ENCODE results near the gene CAMTA1. TPM values are rescaled to one million over a fixed set of nuclear protein-coding genes. Genes with fewer than 3 reads are reported as not detected.
"Not testable (repeated sequence)": the region's sequence is repeated elsewhere in the genome, so short reads cannot be mapped to it uniquely, and the experiment has no call there.

CAMTA1 gene
- total RNA-seq, 1 experiment from 2014 or later, result 102 TPM

DNA sequence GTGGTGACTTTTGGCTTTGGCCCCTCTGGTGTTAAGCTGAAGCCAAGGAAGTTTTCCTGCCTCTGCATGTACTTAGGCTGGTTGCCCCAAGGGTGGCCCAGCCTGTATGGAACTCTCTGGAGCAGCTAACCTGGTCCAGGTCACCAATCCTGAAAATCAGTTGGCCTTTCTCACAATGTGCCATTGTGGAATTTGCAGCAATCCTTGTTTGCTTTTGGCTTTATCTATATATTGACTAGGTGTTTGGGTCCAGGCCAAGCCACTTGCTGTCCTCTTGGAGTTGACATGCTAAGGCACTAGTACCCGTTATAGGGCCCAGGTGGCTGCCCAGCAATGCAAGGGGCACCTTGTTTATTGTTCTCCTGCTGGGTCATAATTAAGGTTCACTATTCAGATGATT, 124.6 kb downstream of the CAMTA1 start:
- in situ Hi-C loops (cut with HindIII; ENCODE audit: low pct_unique_long_range_greater_than_20kb, low sequenced_read_pairs), result no loop called here
- DNase-seq (ENCODE audit: low read depth), result no peak

- in situ Hi-C loops (cut with HindIII; ENCODE audit: low pct_unique_long_range_greater_than_20kb, low sequenced_read_pairs), result no loop called here
- no peak for DNase-seq (ENCODE audit: low read depth)
Observed at GRCh38 chr1:6911021-6911941, 126.0 kb downstream of the CAMTA1 start.

DNA sequence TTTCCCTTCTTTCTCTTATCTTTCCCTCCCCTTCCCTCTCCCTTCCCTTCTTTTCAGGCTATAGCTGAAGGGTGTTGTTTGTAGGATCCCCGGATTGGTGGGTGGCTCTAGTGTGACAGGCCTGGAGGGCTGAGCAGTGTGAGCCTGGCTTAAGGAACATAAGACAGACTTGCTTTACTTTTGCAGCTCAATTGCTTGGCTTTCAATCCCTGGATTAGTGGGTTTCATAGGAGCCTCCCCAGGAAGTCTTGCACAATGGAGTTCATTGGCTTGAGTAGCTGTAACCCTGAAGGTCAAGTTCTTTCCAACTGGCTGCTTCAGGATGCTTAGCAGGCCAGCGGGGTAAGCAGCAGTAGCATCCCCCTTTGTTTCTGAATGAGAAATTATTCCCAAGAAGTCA, 126.7 kb downstream of the CAMTA1 start:
- in situ Hi-C loops (cut with HindIII; ENCODE audit: low pct_unique_long_range_greater_than_20kb, low sequenced_read_pairs), result no loop called here
- no peak for DNase-seq (ENCODE audit: low read depth)

DNA sequence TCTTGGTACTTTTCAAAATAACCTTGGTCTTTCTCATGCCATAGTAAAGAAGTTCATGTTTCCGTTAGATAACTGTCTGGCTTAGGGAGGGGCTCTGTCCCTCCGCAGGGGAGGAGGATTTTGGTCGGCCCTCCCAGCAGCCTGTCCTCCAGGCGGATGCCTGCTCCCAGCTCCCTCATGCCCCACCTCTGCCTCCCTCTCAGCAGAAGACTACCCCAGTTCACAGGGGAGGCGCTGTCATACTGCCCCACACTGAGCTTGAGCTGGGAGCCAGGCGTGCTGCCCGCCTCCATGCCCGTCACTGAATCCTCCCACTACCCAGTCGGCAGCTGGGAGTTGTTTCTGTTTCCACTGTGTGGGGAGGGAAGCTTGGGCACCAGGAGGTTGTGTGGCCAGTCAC, 127.3 kb downstream of the CAMTA1 start:
- no peak for DNase-seq (ENCODE audit: low read depth)
- in situ Hi-C loops (cut with HindIII; ENCODE audit: low pct_unique_long_range_greater_than_20kb, low sequenced_read_pairs), result no loop called here

GRCh38 chr1:6913086-6913485, 127.8 kb downstream of the CAMTA1 start:
- DNase-seq (ENCODE audit: low read depth), result no peak
- in situ Hi-C loops (cut with HindIII; ENCODE audit: low pct_unique_long_range_greater_than_20kb, low sequenced_read_pairs), result no loop called here

GRCh38 chr1:6914706-6915105, 129.5 kb downstream of the CAMTA1 start:
- in situ Hi-C loops (cut with HindIII; ENCODE audit: low pct_unique_long_range_greater_than_20kb, low sequenced_read_pairs), result no loop called here
- no peak for DNase-seq (ENCODE audit: low read depth)

- in situ Hi-C loops (cut with HindIII; ENCODE audit: low pct_unique_long_range_greater_than_20kb, low sequenced_read_pairs), result no loop called here
- DNase-seq (ENCODE audit: low read depth), result no peak
Observed at GRCh38 chr1:6915999-6916565, 130.8 kb downstream of the CAMTA1 start.

GRCh38 chr1:6917067-6917466, 131.8 kb downstream of the CAMTA1 start:
- in situ Hi-C loops (cut with HindIII; ENCODE audit: low pct_unique_long_range_greater_than_20kb, low sequenced_read_pairs), result no loop called here
- DNase-seq (ENCODE audit: low read depth), result no peak

DNA sequence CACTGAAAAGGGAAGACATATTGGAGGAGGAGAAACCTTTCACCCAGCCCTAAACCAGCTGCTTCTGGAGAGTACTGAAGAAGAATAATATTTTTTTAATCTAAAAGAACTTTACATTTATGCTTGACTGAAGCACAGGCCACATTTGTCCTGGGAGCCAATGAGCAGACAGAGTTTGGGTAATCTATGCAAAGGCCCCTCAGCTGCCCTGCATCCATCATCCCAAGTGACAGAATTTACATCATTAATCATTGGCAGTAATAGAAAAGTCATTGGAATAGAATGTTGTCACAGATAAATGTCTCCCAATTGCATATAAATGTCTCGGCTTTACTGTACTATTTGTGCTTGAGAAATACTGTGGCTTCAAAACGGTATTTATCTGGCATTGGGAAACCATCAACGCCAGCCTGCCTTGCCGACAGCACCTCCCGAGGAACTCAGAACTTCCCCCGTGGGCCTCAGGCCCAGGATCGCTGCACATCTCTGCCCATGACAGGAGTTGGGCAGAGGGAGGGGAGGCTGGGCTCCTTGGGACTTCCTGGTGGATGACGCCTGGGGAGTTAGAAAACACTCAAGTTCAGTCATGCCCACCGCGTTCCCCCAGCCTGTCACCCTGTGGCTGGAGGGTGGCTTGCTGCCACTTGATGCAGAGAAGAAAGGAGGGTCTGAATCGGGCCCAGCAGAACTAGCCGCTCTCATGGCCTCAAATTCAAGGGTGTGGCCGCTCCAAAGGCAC, 133.1 kb downstream of the CAMTA1 start:
- DNase-seq (ENCODE audit: low read depth), result no peak
- in situ Hi-C loops (cut with HindIII; ENCODE audit: low pct_unique_long_range_greater_than_20kb, low sequenced_read_pairs), result no loop called here

DNA sequence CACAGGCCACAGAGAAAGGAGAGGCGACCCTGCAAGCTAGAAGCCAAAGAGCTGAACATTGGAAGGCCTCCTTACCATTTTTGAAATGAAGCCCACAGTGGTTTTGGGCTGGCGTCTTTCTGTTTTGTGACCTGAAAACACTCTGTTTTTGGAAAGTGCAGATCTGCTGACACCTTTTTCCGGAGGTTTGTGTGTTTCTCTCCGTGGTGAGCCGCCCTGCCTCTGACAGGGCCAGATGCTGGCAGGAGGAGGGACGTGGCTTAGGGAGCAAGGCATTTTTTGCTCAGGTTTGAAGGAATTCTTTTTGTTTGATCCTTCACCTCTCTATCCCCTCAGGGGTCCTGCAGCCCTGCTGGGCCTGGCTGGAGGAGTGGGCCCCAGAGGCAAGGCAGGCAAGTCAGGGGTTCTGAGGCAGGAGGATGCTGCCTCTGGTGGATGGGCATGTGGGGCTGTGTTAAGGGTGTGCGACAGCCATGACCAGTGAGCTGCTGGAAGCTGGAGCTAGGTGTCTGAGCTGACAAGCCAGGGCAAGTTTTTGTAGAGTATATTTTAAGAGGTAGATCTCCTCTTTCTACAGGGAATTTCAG, 133.8 kb downstream of the CAMTA1 start:
- in situ Hi-C loops (cut with HindIII; ENCODE audit: low pct_unique_long_range_greater_than_20kb, low sequenced_read_pairs), result no loop called here
- no peak for DNase-seq (ENCODE audit: low read depth)

DNA sequence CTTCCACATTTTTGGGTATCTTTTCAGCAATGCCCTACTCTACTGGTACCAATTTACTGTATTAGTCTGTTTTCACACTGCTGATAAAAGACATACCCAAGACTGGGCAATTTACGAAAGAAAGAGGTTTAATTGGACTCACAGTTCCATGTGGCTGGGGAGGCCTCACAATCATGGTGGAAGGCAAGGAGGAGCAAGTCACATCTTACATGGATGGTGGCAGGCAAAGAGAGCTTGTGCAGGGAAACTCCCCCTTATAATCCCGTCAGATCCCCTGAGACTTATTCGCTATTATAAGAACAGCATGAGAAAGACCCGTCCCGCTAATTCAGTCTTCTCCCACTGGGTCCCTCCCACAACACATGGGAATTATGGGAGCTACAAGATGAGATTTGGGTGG, 136.3 kb downstream of the CAMTA1 start:
- in situ Hi-C loops (cut with HindIII; ENCODE audit: low pct_unique_long_range_greater_than_20kb, low sequenced_read_pairs); DNase-seq (ENCODE audit: low read depth): not testable (repeated sequence)

GRCh38 chr1:6922096-6922931, 137.1 kb downstream of the CAMTA1 start:
- no peak for DNase-seq (ENCODE audit: low read depth)
- in situ Hi-C loops (cut with HindIII; ENCODE audit: low pct_unique_long_range_greater_than_20kb, low sequenced_read_pairs), result no loop called here

DNA sequence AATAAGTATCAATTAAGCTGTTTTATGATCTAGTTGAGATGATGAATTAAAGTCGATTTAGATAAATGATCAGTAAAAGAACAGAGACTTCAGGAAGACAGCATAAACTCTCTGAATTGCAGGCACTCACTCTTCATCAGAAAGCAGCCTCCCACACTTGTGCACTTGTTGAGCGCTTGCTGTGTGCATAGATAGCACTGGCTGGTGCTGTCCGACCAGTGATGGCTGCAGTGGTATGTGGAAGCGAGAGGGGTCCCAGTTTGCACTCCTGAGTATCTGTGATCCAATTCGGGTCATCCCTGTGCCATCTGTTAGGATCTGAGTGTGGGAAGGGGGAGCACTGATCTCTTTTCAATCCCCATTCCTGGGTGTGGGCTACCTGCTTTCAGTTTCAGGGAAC, 137.8 kb downstream of the CAMTA1 start:
- in situ Hi-C loops (cut with HindIII; ENCODE audit: low pct_unique_long_range_greater_than_20kb, low sequenced_read_pairs), result no loop called here
- DNase-seq (ENCODE audit: low read depth), result no peak

- in situ Hi-C loops (cut with HindIII; ENCODE audit: low pct_unique_long_range_greater_than_20kb, low sequenced_read_pairs), result no loop called here
- no peak for DNase-seq (ENCODE audit: low read depth)
Observed at GRCh38 chr1:6923416-6923815, 138.2 kb downstream of the CAMTA1 start.

- in situ Hi-C loops (cut with HindIII; ENCODE audit: low pct_unique_long_range_greater_than_20kb, low sequenced_read_pairs), result no loop called here
Observed at GRCh38 chr1:6923955-6924881, 139.0 kb downstream of the CAMTA1 start.

GRCh38 chr1:6924891-6925290, 139.6 kb downstream of the CAMTA1 start:
- DNase-seq (ENCODE audit: low read depth), result no peak
- in situ Hi-C loops (cut with HindIII; ENCODE audit: low pct_unique_long_range_greater_than_20kb, low sequenced_read_pairs), result no loop called here

More at GRCh38 chr1:6923955-6924881, 139.0 kb downstream of the CAMTA1 start:
- DNase-seq (ENCODE audit: low read depth), result no peak

GRCh38 chr1:6927626-6928025, 142.4 kb downstream of the CAMTA1 start:
- no peak for DNase-seq (ENCODE audit: low read depth)

More at GRCh38 chr1:6927626-6928025, 142.4 kb downstream of the CAMTA1 start:
- in situ Hi-C loops (cut with HindIII; ENCODE audit: low pct_unique_long_range_greater_than_20kb, low sequenced_read_pairs), result no loop called here

Data from Caki2 (cell line).